Measurements from ENCODE around the gene FAM3D. TPM values are rescaled to one million over a fixed set of nuclear protein-coding genes. Genes with fewer than 3 reads are reported as not detected.
A peak's percentile ranks its signal among the peaks of the same experiment; 100 is the strongest.

The FAM3D gene
- total and polyA plus RNA-seq, 5 donors from 2014 or later = not detected

- Mint-ChIP-seq H3K27me3 (no peaks in the 10 kb centered on the region), H3K36me3 (no peaks in the 10 kb centered on the region), H3K4me1 (peaks cover 0 to 2% (median 0%) of the 10 kb centered on the region in 4 donors), H3K4me3 (no peak overlapping the region), H3K27ac (no peak overlapping the region), H3K9me3 (no peaks in the 10 kb centered on the region)
- DNase-seq (no peak), ATAC-seq (ENCODE audit: low read depth in 2 of 2) (no peak)
- no peaks in the 10 kb centered on the region for H3K4me1 ChIP-seq (ENCODE audit: control insufficient read depth, insufficient read depth, low read length, poor library complexity, severe bottlenecking)
- H3K9me3 ChIP-seq (ENCODE audit: control insufficient read depth in 2 of 2, low read length in 2 of 2) = no peaks in the 10 kb centered on the region
- no peaks in the 10 kb centered on the region for H3K27me3 ChIP-seq (ENCODE audit: control insufficient read depth, insufficient read depth, low read length)
- H3K27ac ChIP-seq (ENCODE audit: insufficient read depth, low read length, poor library complexity, severe bottlenecking) = no peak overlapping the region
- no peak overlapping the region for H3K4me3 ChIP-seq (ENCODE audit: low read depth, low read length)
- H3K36me3 ChIP-seq (ENCODE audit: control insufficient read depth, insufficient read depth, low read length) = no peaks in the 10 kb centered on the region
These were observed 37.6 kb downstream of the FAM3D start for GRCh38 chr3:58628823-58629562.

GRCh38 chr3:58627941-58628340, 38.6 kb downstream of the FAM3D start:
- Histone ChIP-seq H3K4me3 (ENCODE audit: low read depth, low read length) (no peak overlapping the region), H3K27ac (ENCODE audit: insufficient read depth, low read length, poor library complexity, severe bottlenecking) (no peak overlapping the region), H3K27me3 (ENCODE audit: control insufficient read depth, insufficient read depth, low read length) (no peaks in the 10 kb centered on the region), H3K36me3 (ENCODE audit: control insufficient read depth, insufficient read depth, low read length) (no peaks in the 10 kb centered on the region), H3K9me3 (ENCODE audit: control insufficient read depth in 2 of 2, low read length in 2 of 2) (no peaks in the 10 kb centered on the region), H3K4me1 (ENCODE audit: control insufficient read depth, insufficient read depth, low read length, poor library complexity, severe bottlenecking) (no peaks in the 10 kb centered on the region)
- Mint-ChIP-seq H3K36me3 (no peaks in the 10 kb centered on the region), H3K4me1 (peaks cover 0 to 2% (median 0%) of the 10 kb centered on the region in 4 donors), H3K27ac (no peak overlapping the region), H3K4me3 (no peak overlapping the region), H3K27me3 (no peaks in the 10 kb centered on the region), H3K9me3 (no peaks in the 10 kb centered on the region)
- no peak for DNase-seq
- ATAC-seq (ENCODE audit: low read depth in 2 of 2) = no peak

GRCh38 chr3:58627570-58627885, 39.0 kb downstream of the FAM3D start:
- Mint-ChIP-seq H3K27ac (no peak overlapping the region), H3K4me1 (peaks cover 0 to 2% (median 0%) of the 10 kb centered on the region in 4 donors), H3K9me3 (no peaks in the 10 kb centered on the region), H3K27me3 (no peaks in the 10 kb centered on the region), H3K4me3 (no peak overlapping the region), H3K36me3 (no peaks in the 10 kb centered on the region)
- H3K27me3 ChIP-seq (ENCODE audit: control insufficient read depth, insufficient read depth, low read length) = no peaks in the 10 kb centered on the region
- H3K27ac ChIP-seq (ENCODE audit: insufficient read depth, low read length, poor library complexity, severe bottlenecking) = no peak overlapping the region
- no peak for ATAC-seq (ENCODE audit: low read depth in 2 of 2)
- DNase-seq = no peak
- H3K36me3 ChIP-seq (ENCODE audit: control insufficient read depth, insufficient read depth, low read length) = no peaks in the 10 kb centered on the region
- no peaks in the 10 kb centered on the region for H3K4me1 ChIP-seq (ENCODE audit: control insufficient read depth, insufficient read depth, low read length, poor library complexity, severe bottlenecking)
- H3K4me3 ChIP-seq (ENCODE audit: low read depth, low read length) = no peak overlapping the region
- H3K9me3 ChIP-seq (ENCODE audit: control insufficient read depth in 2 of 2, low read length in 2 of 2) = no peaks in the 10 kb centered on the region

GRCh38 chr3:58626841-58627569, 39.6 kb downstream of the FAM3D start:
- no peak overlapping the region for H3K4me3 ChIP-seq (ENCODE audit: low read depth, low read length)
- Mint-ChIP-seq H3K4me1 (peaks cover 0 to 2% (median 0%) of the 10 kb centered on the region in 4 donors), H3K27ac (no peak overlapping the region), H3K27me3 (no peaks in the 10 kb centered on the region), H3K9me3 (no peaks in the 10 kb centered on the region), H3K4me3 (no peak overlapping the region), H3K36me3 (no peaks in the 10 kb centered on the region)
- ATAC-seq (ENCODE audit: low read depth in 2 of 2) (no peak), DNase-seq (no peak)
- no peaks in the 10 kb centered on the region for H3K27me3 ChIP-seq (ENCODE audit: control insufficient read depth, insufficient read depth, low read length)
- no peaks in the 10 kb centered on the region for H3K9me3 ChIP-seq (ENCODE audit: control insufficient read depth in 2 of 2, low read length in 2 of 2)
- no peak overlapping the region for H3K27ac ChIP-seq (ENCODE audit: insufficient read depth, low read length, poor library complexity, severe bottlenecking)
- H3K4me1 ChIP-seq (ENCODE audit: control insufficient read depth, insufficient read depth, low read length, poor library complexity, severe bottlenecking) = no peaks in the 10 kb centered on the region
- H3K36me3 ChIP-seq (ENCODE audit: control insufficient read depth, insufficient read depth, low read length) = no peaks in the 10 kb centered on the region

- Histone ChIP-seq H3K27me3 (ENCODE audit: control insufficient read depth, insufficient read depth, low read length) (no peaks in the 10 kb centered on the region), H3K27ac (ENCODE audit: insufficient read depth, low read length, poor library complexity, severe bottlenecking) (no peak overlapping the region), H3K4me3 (ENCODE audit: low read depth, low read length) (no peak overlapping the region), H3K9me3 (ENCODE audit: control insufficient read depth in 2 of 2, low read length in 2 of 2) (no peaks in the 10 kb centered on the region), H3K4me1 (ENCODE audit: control insufficient read depth, insufficient read depth, low read length, poor library complexity, severe bottlenecking) (no peaks in the 10 kb centered on the region), H3K36me3 (ENCODE audit: control insufficient read depth, insufficient read depth, low read length) (no peaks in the 10 kb centered on the region)
- H3K27me3 Mint-ChIP-seq = no peaks in the 10 kb centered on the region
- no peak overlapping the region for H3K4me3 Mint-ChIP-seq
- H3K4me1 Mint-ChIP-seq = no peaks in the 10 kb centered on the region
- ATAC-seq (ENCODE audit: low read depth in 2 of 2) (no peak), DNase-seq (no peak)
- no peaks in the 10 kb centered on the region for H3K9me3 Mint-ChIP-seq
- peak overlapping the region in 1 of 3 donors; percentile 31 for H3K27ac Mint-ChIP-seq
- no peaks in the 10 kb centered on the region for H3K36me3 Mint-ChIP-seq
These were observed 41.3 kb downstream of the FAM3D start for GRCh38 chr3:58625196-58625824.

- H3K36me3 Mint-ChIP-seq = no peaks in the 10 kb centered on the region
- H3K4me1 Mint-ChIP-seq = no peaks in the 10 kb centered on the region
These were observed 42.0 kb downstream of the FAM3D start for GRCh38 chr3:58624550-58624949.

GRCh38 chr3:58623961-58624360, 42.6 kb downstream of the FAM3D start:
- H3K27me3 Mint-ChIP-seq = no peaks in the 10 kb centered on the region
- no peak overlapping the region for H3K27ac Mint-ChIP-seq
- H3K36me3 Mint-ChIP-seq = no peaks in the 10 kb centered on the region
- no peak for DNase-seq
- no peak for ATAC-seq (ENCODE audit: low read depth in 2 of 2)
- H3K4me3 Mint-ChIP-seq = no peak overlapping the region
- H3K9me3 Mint-ChIP-seq = peaks cover 0 to 2% (median 0%) of the 10 kb centered on the region in 7 donors
- Histone ChIP-seq H3K36me3 (ENCODE audit: control insufficient read depth, insufficient read depth, low read length) (no peaks in the 10 kb centered on the region), H3K4me1 (ENCODE audit: control insufficient read depth, insufficient read depth, low read length, poor library complexity, severe bottlenecking) (no peaks in the 10 kb centered on the region), H3K9me3 (ENCODE audit: control insufficient read depth in 2 of 2, low read length in 2 of 2) (no peaks in the 10 kb centered on the region), H3K27ac (ENCODE audit: insufficient read depth, low read length, poor library complexity, severe bottlenecking) (no peak overlapping the region), H3K27me3 (ENCODE audit: control insufficient read depth, insufficient read depth, low read length) (no peaks in the 10 kb centered on the region), H3K4me3 (ENCODE audit: low read depth, low read length) (no peak overlapping the region)
- H3K4me1 Mint-ChIP-seq = no peaks in the 10 kb centered on the region

More at GRCh38 chr3:58624550-58624949, 42.0 kb downstream of the FAM3D start:
- H3K4me3 ChIP-seq (ENCODE audit: low read depth, low read length) = no peak overlapping the region
- Mint-ChIP-seq H3K27ac (no peak overlapping the region), H3K9me3 (peaks cover 0 to under 1% (median 0%) of the 10 kb centered on the region in 7 donors), H3K4me3 (no peak overlapping the region), H3K27me3 (no peaks in the 10 kb centered on the region)
- H3K27ac ChIP-seq (ENCODE audit: insufficient read depth, low read length, poor library complexity, severe bottlenecking) = no peak overlapping the region
- DNase-seq = no peak
- no peaks in the 10 kb centered on the region for H3K4me1 ChIP-seq (ENCODE audit: control insufficient read depth, insufficient read depth, low read length, poor library complexity, severe bottlenecking)
- ATAC-seq (ENCODE audit: low read depth in 2 of 2) = no peak
- H3K9me3 ChIP-seq (ENCODE audit: control insufficient read depth in 2 of 2, low read length in 2 of 2) = no peaks in the 10 kb centered on the region
- H3K36me3 ChIP-seq (ENCODE audit: control insufficient read depth, insufficient read depth, low read length) = no peaks in the 10 kb centered on the region
- no peaks in the 10 kb centered on the region for H3K27me3 ChIP-seq (ENCODE audit: control insufficient read depth, insufficient read depth, low read length)
